ENCODE data around the gene RNF5.
"Not testable (repeated sequence)": the region's sequence is repeated elsewhere in the genome, so short reads cannot be mapped to it uniquely, and the experiment has no call there.

RNF5 gene

DNA sequence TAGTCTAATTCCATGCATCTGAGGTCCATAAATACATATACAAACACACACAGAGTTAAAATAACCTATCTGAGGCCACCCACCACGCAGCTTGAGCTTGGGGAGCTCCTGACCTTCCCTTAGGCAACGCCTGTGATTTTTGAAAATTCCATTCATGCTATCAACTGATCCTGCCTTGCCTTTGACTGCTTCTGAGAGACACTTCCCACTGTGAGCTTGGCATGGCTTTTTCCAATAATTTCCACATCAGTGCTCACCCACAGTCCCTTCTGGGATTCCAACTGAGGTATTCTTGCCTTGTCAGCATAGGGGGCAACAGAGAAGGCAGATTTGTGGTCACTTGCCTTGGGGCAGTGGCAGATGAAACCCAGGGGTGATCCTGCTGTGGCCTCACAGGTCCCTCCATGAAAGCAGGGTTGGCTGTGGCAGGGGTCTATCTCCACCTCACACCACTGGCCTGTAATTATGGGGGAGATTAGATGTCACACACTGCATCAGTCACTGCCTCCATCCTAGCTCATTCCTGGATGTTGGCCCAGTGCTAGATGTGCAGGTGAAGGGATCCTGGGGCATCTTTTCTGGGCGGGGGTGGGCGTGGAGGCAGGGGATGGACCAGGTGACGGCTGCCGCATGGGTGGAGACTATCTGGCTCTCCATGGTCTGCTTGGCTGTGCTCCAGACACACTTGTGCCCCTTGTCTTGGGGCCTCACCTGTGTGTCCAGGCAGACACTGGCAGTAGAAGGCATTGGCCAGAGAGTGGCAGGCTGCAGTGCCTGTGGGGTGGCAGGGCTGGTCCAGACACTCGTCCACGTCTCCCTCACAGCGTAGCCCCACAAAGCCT is 25.4 kb downstream of the RNF5 start:
- DNase-seq: no peak

DNA sequence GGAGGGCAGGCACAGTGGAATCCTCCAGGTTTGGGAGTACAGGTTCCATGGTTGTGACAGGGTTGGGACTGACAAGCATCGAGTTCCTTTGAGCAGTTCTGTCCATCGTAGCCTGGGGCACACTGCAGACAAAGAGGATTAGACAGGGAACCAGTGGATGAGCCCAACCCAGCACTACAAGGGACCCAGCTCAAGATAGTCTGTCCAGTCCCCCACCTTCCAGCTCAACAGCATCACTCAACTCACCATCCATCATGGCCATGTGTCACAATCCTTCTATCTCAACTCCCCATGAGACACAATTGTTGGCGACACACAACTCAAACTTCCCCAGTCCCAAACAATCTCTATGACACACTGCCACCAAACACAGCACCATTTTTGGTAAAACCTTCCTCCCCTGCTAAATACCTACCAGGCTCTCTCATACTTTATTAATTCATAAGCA is 26.1 kb downstream of the RNF5 start:
- no peak for DNase-seq

DNA sequence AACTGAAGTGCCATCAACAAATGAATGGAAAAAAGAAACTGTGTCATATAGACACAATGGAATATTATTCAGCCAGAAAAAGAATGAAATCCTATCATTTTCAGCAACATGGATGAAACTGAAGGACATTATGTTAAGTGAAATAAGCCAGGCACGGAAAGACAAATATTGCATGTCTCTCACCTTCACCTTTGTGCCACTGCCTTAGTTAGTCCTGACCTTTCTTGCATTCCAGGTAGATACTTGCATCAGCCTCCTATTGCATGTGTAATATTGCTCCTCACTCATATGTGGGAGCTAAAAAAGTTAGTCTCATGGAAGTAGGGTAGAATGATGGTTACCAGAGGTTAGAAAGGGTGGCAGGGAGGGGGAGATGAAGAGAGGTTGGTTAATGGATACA is 30.8 kb downstream of the RNF5 start:
- DNase-seq: no peak

DNA sequence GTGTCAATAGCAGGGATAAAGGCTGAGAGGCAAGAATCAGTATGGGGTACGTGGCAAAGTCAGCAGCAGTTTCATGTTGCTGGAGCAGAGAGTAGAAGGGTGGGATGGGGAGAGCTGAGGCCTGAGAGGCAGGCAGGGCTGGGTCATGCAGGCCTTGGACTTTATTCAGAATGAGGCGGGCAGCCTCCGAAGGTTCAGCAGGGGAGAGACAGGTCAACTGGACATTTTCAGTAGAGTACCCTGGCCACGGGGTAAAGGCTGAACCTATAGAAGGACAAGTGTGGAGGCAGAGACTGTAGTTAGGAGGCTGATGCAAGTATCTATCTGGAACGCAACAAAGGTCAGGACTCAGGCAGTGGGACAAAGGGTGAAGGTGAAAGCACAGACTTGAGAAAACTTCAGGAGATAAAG is 32.0 kb downstream of the RNF5 start:
- no peak for DNase-seq

DNA sequence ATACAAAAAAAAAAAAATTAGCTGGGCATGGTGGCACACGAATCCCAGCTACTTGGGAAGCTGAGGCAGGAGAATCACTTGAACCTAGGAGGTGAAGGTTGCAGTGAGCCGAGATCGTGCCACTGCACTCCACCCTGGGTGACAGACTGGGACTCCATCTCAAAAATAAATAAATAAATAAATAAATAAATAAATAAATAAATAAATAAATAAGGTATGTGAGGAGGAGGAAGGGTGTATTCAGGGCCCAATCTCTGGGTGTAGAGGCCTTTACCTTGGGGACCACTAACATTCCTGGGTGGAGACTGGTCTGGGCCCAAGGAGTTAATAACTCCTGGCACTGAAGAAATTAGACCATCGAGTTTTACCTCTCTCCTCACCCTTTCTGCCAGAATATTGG is 33.2 kb downstream of the RNF5 start:
- not testable (repeated sequence) for DNase-seq

DNA sequence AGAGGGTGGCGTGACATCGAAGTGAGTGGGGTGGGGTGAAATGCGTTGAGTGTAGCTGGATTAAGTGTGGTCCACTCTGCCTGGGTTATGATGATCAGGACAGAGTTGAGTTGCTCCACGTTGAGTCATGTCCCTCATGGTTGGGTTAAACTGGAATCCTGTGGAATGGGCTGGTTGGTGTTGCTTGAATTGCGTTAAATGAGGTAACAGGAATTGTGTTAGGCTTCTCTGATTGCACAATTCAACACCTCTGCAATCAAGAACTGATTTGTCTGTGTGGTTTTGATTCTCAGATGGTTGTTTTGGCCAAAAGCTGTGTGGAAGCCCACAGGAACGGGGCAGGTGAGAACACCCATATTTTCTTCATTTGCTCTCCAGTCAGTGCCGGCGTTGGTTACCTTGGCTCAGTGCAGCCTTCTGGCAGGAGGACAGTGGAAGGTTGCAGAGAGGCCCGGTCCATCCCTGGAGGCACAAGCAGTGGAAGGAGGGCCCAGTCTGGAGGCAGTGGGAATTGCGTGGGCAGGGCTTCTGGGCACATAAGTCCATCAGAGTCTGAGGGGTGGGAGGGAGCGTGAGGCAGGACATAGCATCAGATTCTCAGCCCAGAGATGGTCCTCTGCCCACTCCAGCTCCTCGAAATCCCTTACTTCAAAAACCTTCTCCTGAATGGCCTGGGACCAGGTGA is 34.0 kb downstream of the RNF5 start:
- DNase-seq: no peak

DNA sequence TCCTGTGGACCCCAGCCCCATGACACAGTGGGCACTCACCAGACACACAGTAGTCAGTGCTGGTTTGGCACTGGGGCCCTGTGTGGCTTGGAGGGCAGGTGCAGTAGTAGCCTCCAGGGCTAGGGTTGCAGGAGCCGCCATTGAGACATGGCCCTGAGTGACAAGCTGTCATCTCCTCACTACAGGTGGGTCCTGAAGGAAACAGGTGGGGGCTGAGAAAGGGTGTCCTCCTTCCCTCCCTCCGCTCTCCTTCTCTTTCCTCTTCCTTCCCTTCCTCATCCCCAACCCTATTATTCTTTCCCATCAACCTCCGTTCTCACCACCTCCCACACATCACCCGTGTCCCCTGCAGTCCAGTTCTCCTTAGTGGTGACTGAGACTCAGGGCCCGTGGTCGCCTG is 35.4 kb downstream of the RNF5 start:
- DNase-seq: no peak

DNA sequence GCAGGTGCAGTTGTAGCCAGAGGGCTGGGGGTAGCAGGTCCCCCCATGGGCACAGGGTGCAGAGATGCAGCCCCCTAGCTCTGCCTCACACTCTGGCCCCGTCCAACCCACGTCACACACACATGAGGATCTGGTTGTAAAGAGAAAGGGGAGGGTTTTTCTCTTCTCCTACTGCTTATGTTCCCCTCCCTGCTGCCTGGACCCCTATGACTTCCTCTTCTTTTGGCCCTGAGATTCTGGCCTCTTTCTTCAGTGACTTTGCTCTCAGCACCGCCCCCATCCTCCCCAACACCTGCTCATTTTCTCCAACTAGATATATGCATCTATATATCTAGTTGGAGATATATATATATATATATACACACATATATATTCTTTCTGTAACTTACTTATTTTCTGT is 35.9 kb downstream of the RNF5 start:
- DNase-seq: no peak

DNA sequence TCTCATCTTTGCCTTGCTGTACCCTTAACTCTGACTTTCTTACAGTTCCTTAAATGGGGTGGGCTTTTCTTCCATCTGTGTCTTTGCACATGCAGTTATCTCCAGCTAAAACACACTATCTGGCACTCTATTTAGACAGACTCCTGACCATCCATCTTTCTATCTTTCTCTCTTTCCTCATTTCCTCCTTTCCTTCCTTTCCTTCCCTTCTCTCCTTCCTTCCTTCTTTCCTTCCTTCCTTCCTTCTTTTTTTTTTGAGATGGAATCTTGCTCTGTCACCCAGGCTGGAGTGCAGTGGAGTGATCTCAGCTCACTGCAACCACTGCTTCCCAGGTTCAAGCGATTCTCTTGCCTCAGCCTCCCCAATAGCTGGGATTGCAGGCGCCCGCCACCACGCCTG is 37.4 kb downstream of the RNF5 start:
- no peak for DNase-seq

DNA sequence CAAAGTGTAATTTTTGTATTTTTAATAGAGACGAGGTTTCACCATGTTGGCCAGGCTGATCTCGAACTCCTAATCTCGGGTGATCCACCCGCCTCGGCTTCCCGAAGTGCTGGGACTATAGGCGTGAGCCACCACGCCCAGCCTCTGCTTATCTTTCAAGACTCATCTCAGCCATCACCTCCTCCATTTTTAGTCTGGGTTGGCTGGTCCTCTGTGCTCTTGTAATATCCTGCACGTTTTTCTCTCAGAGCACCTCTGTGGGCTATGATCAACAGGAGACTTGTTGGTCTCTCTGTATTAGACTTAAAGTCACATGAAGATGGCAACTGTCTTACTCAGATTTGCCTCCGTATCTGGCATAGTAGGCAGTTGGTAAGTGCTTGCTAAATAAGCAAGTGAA is 38.1 kb downstream of the RNF5 start:
- no peak for DNase-seq

DNA sequence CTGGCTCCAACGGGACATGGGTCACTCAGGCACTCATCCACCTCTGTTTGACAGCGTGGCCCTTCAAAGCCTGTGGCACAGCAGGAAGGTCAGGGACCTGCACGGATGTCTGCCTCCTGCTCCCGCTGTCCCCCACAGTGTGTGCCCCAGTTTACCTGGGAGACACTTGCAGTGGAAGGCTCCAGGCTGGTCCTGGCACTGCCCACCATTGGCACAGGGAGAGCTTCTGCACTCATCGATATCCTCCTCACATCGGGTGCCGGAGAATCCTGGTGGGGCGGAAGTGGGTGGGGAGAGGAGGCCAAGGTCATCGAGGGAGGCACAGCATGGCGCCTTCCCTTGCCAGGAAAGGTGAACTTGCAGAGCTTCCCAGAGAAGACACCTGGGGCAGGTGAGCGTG is 38.8 kb downstream of the RNF5 start:
- no peak for DNase-seq

DNA sequence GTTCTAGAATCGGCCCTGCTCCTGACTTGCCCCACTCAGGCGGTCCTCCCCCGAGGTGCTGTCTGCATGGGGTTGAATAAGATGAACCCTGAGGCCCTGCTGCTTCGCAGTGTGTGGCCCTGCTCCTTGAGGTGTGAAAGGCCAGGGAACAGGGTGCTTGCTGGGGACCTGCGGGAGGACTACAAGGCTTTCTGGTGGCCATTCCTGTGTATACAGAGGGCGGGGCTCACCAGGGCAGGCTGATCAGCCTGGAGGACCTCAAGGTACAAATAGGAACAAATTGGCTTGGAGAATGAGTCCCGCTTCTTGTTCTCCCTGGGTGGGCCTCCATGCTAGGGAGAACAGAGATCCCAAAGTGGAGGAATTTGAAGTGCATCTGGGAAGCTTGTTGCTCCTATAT is 40.0 kb downstream of the RNF5 start:
- no peak for DNase-seq

DNA sequence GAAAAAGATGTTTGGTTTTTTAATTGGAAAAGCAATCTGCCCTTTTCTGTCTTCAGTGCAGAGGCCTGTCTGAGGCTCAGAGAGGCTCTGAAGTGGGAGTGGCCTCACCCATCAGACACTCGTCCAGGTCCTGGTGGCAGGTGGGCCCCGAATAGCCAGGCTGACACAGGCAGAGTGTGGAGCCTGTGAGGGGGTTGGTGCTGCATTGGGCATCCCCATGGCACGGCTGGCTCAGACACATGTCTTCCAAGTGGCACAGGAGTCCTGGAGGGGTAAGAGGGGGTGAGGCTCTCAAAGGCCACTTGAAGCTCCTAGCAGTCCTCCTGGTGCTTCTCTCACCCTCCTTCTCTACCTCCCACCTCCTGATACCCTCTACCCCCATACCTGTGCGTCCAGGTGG is 41.8 kb downstream of the RNF5 start:
- no peak for DNase-seq

DNA sequence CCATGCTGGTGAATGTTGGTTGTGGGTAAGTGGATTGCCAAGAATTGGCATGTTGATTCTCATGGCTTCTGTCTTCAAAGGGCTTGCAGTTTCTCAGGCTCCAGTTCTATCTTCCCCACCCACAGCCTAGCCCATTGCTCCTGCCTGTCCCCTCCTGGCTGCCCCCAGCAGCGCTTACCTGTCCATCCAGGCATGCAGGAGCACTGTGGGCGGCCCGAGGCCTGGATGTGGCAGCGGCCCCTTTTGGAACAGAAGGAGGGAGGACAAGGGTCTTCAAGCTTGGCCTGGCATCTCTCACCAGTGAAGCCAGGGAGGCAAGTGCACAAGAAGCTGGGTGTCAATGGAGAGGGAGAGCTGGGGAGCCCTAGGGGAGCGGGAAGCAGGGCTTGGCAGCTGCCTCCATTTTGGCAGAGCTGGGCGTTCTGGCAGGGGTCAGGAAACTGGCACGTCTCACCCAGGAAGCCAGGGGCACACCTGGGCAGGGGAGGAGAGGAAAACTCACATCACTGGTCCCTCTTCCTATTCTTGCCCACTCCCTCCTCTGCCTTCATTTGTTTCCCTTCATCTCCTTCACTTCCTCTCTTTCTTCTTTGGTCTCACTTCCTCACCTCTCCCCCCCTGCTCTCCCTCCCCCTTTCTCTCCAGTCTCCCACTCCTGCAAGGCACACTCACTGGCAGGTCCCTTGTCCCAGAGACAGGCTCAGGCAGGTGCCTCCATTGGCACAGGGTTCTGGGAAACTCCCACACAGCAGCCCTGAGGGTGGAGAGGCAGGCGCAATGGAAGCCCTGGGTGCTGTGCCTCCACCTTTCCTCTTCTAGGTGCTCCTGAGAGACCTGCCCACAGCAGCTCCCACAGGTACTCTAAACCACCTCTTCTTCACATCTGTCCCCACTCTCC is 44.4 kb downstream of the RNF5 start:
- DNase-seq: no peak

DNA sequence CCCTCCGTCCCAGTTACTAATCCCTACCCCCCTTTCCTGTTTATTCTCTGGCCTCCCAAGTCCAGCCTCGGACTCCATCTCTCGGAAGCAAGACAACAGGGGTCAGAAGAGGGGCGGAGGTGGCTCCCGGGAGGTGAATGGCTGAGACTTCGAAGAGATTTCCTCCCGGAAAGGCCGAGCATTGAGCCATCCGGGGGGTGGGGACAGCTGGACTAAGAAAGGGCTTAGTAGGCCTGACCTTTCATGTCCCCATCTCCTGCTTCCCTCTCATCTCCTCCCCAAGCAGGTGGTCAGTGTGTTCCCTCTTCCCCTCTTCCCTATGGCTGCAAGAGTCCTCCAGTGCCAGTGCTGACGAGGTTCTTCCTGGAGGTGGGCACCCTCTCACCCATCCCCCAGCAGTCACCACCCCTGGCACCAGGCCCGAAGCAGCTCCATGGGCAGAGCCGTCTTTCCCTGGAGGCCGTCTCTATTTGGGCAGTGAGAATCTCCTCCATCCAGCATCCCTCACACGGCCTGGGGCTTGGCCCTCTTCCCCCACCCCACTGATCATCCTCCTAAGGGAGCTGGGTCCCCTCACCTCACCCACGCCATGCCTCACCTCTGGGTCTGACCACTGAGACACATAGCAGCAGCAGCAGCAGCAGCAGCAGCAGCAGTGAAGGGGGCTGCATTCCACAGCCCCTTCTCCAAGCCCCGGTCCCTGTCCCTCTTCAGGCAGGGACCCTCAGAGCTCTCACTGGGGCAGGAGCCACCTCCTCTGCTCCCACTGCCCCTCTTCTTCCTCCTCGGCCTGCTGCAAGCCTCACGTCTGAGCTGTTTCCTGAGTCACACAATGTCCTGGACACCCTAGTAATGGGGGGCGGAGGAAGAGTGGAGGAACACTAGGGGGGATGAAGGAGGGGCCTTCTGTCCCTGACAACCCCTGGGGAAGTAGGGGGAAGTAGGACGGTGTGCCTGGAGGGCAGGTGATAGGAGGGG is 45.3 kb downstream of the RNF5 start, which contains the start of gene NOTCH4:
Gene NOTCH4, minus strand, starts transcription at position 810 of the 978 bp plus-strand sequence. Its CDS starts 139 bp downstream, at position 671.
- DNase-seq: no peak

DNA sequence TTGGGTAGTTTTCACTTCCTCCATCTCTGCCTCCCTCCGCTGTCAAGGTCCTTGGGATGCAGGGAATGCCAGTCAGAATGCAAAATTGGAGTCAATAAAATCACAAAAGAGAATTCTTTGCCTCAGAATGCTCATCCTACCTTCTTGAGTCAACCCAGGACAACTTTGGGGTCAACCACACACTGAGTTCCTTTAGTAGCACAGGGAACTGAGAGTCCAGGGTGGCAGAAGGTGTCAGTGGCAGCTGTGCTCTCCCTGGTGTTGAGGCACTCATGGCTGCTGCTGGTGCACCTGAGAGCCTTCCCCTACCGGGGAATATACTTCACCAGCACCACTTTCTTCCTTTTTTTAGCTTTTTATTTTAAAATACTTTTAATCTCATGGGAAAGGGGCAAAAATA is 46.5 kb downstream of the RNF5 start:
- DNase-seq: no peak

DNA sequence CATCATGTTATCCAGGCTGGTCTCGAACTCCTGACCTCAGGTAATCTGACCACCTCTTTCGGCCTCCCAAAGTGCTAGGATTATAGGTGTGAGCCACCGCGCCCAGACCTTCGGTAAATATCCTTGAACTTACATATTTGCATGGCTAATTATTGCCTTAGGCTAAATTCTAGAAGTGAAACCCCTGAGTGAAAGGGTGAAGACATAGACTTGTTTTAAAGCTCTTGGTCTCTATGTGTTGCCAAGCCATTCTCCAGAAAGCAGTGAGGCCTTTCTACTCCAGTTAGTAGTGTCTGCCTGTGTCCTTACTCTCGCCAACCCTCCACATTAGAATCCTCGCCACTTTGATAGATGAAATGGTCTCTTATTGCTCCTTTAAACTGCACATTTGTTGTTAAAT is 48.2 kb downstream of the RNF5 start:
- DNase-seq: no peak
